ENCODE measurements around the gene CLDN22. TPM values are rescaled to one million over a fixed set of nuclear protein-coding genes. Genes with fewer than 3 reads are reported as not detected.

The CLDN22 gene
- total RNA-seq, 1 experiment from 2014 or later: not detected

DNA sequence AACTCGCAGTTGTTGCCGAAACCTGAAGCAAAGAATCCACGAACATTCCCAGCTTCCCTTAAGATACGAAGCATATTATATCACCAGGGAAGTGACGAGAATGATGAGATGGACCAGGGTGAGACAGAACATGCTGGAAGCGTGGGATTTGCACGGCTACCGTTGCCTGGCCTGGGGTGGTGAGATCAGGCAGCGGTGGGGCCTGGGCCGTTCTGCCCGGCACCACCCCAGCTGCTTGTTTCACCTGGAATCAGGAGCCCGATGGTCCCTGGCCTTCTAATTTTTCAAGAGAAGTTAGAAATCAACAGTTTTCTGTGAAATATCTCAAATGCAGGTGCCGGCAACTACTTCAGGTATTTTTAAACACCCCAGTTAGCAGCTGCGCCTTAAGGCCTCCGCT lies 5.7 kb downstream of the CLDN22 start:
- Histone ChIP-seq H3K4me3 (replicated peaks in 1 of 2; ENCODE audit: low read depth in 1 of 2, low read length in 2 of 2) (no peak overlapping the region), H3K79me2 (ENCODE audit: insufficient read depth, low read length) (no peaks in the 10 kb centered on the region), H3K9me2 (ENCODE audit: insufficient read depth) (no peaks in the 10 kb centered on the region), H3K9me3 (ENCODE audit: control insufficient read depth in 1 of 2, insufficient read depth in 1 of 2, low read depth in 1 of 2, low read length in 2 of 2) (no peaks in the 10 kb centered on the region), H2AFZ (ENCODE audit: low read depth, low read length, poor library complexity, severe bottlenecking) (no peak overlapping the region), H3K4me1 (ENCODE audit: control insufficient read depth in 1 of 2, insufficient read depth in 2 of 2, low read length in 2 of 2) (no peaks in the 10 kb centered on the region), H3K36me3 (ENCODE audit: control insufficient read depth in 1 of 2, insufficient read depth in 2 of 2, low read length in 2 of 2) (0 out of 4 replicates have a peak, but pooled peaks cover 0 to 3% of the 10 kb centered on the region in 2 experiments), H4K20me1 (ENCODE audit: insufficient read depth) (no peaks in the 10 kb centered on the region), H3K27me3 (ENCODE audit: insufficient read depth, low read length) (no peaks in the 10 kb centered on the region), H3K9ac (ENCODE audit: low read length) (no peak overlapping the region), H3K4me2 (ENCODE audit: low read length) (no peak overlapping the region), H3K27ac (ENCODE audit: low read depth, low read length) (no peak overlapping the region)
- no peak for TF ChIP-seq ZNF274 (IDR thresholded peaks at IDR 0.05; ENCODE audit: low read depth, low read length)
- TF ChIP-seq EGR1 (IDR thresholded peaks at IDR 0.05; ENCODE audit: low read depth): no peak
- TF ChIP-seq SRF (IDR thresholded peaks at IDR 0.05; ENCODE audit: low read depth): no peak
- no peak for TF ChIP-seq RAD21 (IDR thresholded peaks at IDR 0.05; ENCODE audit: low read depth)
- no peak for TF ChIP-seq SIN3A (IDR thresholded peaks at IDR 0.05; ENCODE audit: low read depth)
- TF ChIP-seq, protein P1, sequence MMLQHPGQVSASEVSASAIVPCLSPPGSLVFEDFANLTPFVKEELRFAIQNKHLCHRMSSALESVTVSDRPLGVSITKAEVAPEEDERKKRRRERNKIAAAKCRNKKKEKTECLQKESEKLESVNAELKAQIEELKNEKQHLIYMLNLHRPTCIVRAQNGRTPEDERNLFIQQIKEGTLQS (IDR thresholded peaks at IDR 0.05): no peak
- TF ChIP-seq CBX3 (IDR thresholded peaks at IDR 0.05; ENCODE audit: low read depth): no peak
- TF ChIP-seq, protein P2, sequence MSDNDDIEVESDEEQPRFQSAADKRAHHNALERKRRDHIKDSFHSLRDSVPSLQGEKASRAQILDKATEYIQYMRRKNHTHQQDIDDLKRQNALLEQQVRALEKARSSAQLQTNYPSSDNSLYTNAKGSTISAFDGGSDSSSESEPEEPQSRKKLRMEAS (IDR thresholded peaks at IDR 0.05): no peak
- TF ChIP-seq, protein P3, sequence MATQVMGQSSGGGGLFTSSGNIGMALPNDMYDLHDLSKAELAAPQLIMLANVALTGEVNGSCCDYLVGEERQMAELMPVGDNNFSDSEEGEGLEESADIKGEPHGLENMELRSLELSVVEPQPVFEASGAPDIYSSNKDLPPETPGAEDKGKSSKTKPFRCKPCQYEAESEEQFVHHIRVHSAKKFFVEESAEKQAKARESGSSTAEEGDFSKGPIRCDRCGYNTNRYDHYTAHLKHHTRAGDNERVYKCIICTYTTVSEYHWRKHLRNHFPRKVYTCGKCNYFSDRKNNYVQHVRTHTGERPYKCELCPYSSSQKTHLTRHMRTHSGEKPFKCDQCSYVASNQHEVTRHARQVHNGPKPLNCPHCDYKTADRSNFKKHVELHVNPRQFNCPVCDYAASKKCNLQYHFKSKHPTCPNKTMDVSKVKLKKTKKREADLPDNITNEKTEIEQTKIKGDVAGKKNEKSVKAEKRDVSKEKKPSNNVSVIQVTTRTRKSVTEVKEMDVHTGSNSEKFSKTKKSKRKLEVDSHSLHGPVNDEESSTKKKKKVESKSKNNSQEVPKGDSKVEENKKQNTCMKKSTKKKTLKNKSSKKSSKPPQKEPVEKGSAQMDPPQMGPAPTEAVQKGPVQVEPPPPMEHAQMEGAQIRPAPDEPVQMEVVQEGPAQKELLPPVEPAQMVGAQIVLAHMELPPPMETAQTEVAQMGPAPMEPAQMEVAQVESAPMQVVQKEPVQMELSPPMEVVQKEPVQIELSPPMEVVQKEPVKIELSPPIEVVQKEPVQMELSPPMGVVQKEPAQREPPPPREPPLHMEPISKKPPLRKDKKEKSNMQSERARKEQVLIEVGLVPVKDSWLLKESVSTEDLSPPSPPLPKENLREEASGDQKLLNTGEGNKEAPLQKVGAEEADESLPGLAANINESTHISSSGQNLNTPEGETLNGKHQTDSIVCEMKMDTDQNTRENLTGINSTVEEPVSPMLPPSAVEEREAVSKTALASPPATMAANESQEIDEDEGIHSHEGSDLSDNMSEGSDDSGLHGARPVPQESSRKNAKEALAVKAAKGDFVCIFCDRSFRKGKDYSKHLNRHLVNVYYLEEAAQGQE (IDR thresholded peaks at IDR 0.05; ENCODE audit: low read depth): no peak
- no peak for TF ChIP-seq TCF7L2 (IDR thresholded peaks at IDR 0.05; ENCODE audit: borderline replicate concordance, extremely low read depth, insufficient read depth, insufficient read length)
- no peak for DNase-seq (ENCODE audit: low read depth, low spot score)
- POLR2A ChIA-PET: no interaction called here
- CTCF ChIA-PET: no interaction called here
- BruUV-seq (replicated peaks): no TSS peak
- intact Hi-C loops (cut with micrococcal nuclease): no loop called here
- RAD21 ChIA-PET (ENCODE audit: low non-redundant PET in 1 of 2, low total read pairs in 2 of 2, uncharacterized antibody in 2 of 2, unreplicated experiment in 2 of 2): no interaction called here
- no peak for ATAC-seq
